Peyer's patch (tissue), 4 donors: ENCODE results near the gene DDIT3.

ENCODE experiments used
- POLR2A ChIP-seq, 2 donors: fragments of 450-650 bp; IDR thresholded peaks; one replicate each; pipeline ENCODE4 v1.5.1; 2017; ENCODE audit warnings: antibody characterized with exemption in 2 of 2, mild to moderate bottlenecking in 2 of 2, moderate library complexity in 2 of 2
- TF ChIP-seq, protein P1 (sequence below), 6 experiments: fragments of 450-650 bp in 4 of 6; fragments of 200-600 bp in 2 of 6; sonication (generic) in 1 of 6; IDR thresholded peaks; one replicate each; pipeline ENCODE4 v1.5.1; 2017 to 2019; ENCODE audit warnings: antibody characterized with exemption in 6 of 6, mild to moderate bottlenecking in 3 of 6, moderate library complexity in 1 of 6

DNA sequence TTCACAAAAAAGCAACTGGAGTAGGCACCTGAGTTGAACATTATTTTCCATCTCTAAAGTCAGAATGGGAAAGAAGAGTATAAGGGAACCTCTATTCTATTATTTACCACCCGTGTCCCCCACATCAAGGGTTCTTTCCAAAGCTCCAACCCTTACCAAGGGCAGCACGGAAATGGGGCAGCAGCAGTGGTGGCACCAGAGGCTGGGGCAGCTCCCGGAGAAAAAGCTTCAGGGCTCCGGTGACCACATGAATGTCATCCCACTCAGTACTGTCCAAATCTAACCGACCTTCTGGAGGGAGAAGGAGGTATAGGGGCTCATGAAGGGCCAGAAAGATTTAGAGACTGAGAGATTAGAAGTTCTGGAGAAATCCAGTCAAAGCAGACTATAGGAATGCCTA is 46.4 kb downstream of the DDIT3 start:
- TF ChIP-seq, protein P1, sequence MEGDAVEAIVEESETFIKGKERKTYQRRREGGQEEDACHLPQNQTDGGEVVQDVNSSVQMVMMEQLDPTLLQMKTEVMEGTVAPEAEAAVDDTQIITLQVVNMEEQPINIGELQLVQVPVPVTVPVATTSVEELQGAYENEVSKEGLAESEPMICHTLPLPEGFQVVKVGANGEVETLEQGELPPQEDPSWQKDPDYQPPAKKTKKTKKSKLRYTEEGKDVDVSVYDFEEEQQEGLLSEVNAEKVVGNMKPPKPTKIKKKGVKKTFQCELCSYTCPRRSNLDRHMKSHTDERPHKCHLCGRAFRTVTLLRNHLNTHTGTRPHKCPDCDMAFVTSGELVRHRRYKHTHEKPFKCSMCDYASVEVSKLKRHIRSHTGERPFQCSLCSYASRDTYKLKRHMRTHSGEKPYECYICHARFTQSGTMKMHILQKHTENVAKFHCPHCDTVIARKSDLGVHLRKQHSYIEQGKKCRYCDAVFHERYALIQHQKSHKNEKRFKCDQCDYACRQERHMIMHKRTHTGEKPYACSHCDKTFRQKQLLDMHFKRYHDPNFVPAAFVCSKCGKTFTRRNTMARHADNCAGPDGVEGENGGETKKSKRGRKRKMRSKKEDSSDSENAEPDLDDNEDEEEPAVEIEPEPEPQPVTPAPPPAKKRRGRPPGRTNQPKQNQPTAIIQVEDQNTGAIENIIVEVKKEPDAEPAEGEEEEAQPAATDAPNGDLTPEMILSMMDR (IDR thresholded peaks at IDR 0.05) = no peak
- TF ChIP-seq POLR2A (IDR thresholded peaks at IDR 0.05) = no peak
